ENCODE measurements around the gene LRRC32.

GRCh38 chr11:76649011-76649410, 21.5 kb downstream of the LRRC32 start:
- TF ChIP-seq REST (IDR thresholded peaks at IDR 0.05; ENCODE audit: borderline replicate concordance) = no peak
- TF ChIP-seq POLR2AphosphoS5 (IDR thresholded peaks at IDR 0.05) = no peak
- TF ChIP-seq CTCF (IDR thresholded peaks at IDR 0.05; ENCODE audit: poor library complexity, severe bottlenecking) = no peak
- TF ChIP-seq EP300 (conservative IDR thresholded peaks at IDR 0.05; ENCODE audit: poor library complexity, severe bottlenecking) = no peak
- no peak for TF ChIP-seq RAD21 (conservative IDR thresholded peaks at IDR 0.05)

Measured in neural cell (in vitro differentiated cells).